ENCODE data around the gene CTDSPL. TPM values are rescaled to one million over a fixed set of nuclear protein-coding genes. Genes with fewer than 3 reads are reported as not detected.

Gene CTDSPL
- total RNA-seq, 1 donor, result 10.9 TPM

DNA sequence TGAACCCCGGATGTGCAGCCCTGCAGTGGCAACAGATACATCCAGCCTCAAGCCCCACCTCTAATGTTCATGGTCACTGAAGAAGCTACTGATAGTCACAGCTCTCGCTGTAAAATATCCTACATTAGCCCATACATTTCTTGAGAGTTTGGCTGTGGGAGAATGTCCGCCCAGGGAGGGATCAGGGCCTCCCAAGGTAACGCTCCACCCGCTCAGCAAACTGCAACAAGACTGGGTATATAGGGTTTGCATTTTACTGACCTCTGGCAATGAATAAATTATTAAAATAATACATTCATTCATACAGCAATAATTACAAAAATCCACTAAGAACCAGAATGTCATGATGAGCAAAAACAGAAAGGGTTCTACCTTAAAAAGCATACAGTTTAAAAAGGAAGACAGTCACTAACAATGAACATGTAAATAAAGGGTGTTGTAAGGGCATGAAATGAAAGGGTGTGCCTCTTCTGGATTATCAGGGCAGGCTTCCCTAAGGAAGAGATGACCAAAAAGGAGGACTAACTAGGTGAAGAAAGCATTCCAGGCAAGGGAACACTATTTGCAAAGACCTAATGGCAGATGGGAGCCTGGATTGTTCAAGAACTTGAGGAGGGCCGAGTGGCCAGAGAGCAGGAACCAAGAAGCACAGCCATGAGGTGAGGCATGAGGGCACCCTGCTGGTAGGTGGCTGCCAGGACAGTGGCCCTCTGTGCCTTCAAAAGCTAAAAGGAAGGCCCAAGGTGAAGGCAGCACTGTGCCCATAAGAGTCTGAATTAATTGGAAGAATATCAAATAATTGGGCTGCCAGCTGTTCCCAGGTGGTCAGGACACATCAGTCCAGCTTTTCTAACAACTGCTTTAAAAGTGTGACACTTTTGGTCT, 28.1 kb upstream of the CTDSPL start:
- Histone ChIP-seq H3K27me3 (ENCODE audit: insufficient read depth, low read length) (no peaks in the 10 kb centered on the region), H3K9me3 (ENCODE audit: low read depth, low read length) (no peaks in the 10 kb centered on the region), H3K4me1 (ENCODE audit: insufficient read depth, low read length) (no peaks in the 10 kb centered on the region), H3K4me3 (ENCODE audit: low read length) (no peak overlapping the region)

DNA sequence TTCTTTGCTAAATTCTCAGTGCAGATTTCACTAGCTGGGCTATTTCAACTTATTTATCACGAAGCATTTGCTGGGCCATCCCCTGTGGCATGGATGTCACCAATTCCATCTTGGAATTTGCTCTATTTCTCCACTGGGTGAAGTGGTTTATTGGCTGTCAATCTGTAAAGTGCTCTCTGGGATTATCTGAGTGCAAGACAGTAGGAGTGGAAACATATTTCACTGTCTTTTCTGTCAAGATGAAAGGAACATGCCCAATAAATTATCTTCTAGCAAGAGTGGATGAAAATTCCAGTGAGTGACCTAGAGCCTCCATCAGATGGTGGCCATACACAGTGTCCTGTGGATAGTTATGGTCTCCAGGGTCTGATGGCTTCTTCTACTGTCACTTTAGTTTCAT, 25.1 kb upstream of the CTDSPL start:
- Histone ChIP-seq H3K4me3 (ENCODE audit: low read length) (no peak overlapping the region), H3K9me3 (ENCODE audit: low read depth, low read length) (no peaks in the 10 kb centered on the region), H3K27me3 (ENCODE audit: insufficient read depth, low read length) (no peaks in the 10 kb centered on the region), H3K4me1 (ENCODE audit: insufficient read depth, low read length) (no peaks in the 10 kb centered on the region)

DNA sequence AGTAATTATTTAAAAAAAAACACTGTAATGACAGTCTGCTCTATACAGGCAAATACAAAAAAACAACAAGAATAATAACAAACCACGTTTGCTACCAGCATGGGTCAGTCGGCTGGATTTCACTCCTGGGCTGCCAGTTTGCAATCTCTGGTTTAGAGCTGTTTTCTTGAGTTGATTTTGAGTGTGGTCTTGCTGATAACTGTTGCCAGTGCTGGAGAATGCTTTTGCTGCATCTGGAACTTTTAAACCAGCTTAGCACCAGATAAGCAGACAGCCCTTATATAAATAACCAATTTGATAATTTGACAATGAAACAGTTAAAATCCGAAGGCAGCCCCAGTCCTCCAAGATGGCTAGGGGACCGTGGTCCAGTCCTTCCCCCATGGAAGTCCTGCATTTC, 14.0 kb upstream of the CTDSPL start:
- no peaks in the 10 kb centered on the region for H3K27me3 ChIP-seq (ENCODE audit: insufficient read depth, low read length)
- H3K4me1 ChIP-seq (ENCODE audit: insufficient read depth, low read length), result no peaks in the 10 kb centered on the region
- no peaks in the 10 kb centered on the region for H3K9me3 ChIP-seq (ENCODE audit: low read depth, low read length)
- no peak overlapping the region for H3K4me3 ChIP-seq (ENCODE audit: low read length)

DNA sequence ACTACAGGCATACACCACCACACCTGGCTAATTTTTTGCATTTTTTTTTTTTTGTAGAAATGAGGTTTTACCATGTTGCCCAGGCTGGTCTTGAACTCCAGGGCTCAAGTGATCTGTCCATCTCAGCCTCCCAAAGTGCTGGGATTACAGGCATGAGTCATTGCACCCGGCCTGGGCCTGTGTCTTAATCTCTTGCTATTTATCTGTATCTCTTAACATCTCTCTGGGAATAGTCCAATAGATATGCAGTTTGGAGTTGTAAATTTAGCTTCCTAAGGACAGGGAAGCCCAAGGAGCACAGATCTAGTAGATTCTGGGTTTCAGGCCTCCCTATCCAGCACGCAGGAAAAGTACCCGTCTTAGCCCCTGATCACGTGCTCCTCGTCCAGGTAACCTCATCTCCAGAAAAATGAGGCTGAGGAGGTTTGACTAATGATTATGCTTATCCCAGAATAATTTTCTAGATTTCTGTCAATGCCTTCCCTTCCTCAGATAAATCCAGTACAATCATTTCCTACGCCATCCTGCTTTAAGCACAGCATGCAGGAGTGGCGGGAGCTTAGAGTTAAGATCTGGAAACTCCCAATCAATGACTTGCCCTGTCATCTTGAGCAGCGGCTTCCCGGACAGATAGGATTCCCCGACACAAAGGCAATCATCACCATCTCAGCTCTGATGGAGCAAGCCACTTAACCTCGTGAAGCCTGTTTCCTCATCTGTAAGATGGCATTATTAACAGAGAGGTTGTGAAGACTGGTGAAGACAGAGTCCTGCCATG, 12.3 kb upstream of the CTDSPL start:
- Histone ChIP-seq H3K4me3 (ENCODE audit: low read length) (no peak overlapping the region), H3K4me1 (ENCODE audit: insufficient read depth, low read length) (no peaks in the 10 kb centered on the region), H3K27me3 (ENCODE audit: insufficient read depth, low read length) (no peaks in the 10 kb centered on the region), H3K9me3 (ENCODE audit: low read depth, low read length) (no peaks in the 10 kb centered on the region)

DNA sequence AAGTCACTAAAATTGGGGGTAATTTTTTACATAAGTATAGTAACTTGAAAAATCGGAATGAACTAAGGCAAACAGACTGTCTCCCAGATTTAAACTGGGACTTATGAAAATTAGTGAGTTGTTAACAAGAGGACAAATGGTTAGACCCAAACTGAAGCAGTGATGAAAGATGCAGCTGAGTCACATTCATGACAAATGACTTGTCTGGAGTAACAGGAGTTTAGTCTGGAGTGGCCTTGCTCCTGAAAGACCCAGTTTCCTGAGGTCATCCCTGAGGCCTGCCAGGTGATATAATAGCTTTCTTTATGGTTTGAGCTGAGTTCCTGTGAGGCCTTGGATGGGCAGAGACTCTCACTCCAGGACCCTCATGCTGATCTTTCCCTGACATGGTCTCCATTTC, 9.6 kb upstream of the CTDSPL start:
- Histone ChIP-seq H3K4me3 (ENCODE audit: low read length) (no peak overlapping the region), H3K4me1 (ENCODE audit: insufficient read depth, low read length) (no peaks in the 10 kb centered on the region), H3K27me3 (ENCODE audit: insufficient read depth, low read length) (no peaks in the 10 kb centered on the region), H3K9me3 (ENCODE audit: low read depth, low read length) (no peaks in the 10 kb centered on the region)

DNA sequence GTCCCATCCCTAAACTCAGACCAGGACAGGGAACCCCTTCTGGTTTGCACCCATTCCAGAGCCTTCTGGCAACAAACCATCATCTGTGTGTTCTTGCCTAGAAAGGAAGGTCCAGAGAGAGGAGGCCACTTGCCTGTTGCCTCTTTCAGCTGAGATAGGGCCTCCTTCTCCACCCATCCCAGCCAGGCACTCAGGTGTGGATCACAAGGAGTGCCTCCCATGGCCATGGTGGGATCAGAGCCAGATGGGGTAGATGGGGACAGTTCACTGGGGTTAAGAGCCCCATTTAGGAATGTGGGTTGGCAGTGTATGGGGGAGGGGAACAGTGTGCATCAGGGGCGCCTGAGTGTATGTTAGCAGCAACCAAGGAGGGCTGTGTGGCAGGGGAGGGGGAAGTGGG, 8.9 kb upstream of the CTDSPL start:
- no peaks in the 10 kb centered on the region for H3K27me3 ChIP-seq (ENCODE audit: insufficient read depth, low read length)
- no peak overlapping the region for H3K4me3 ChIP-seq (ENCODE audit: low read length)

DNA sequence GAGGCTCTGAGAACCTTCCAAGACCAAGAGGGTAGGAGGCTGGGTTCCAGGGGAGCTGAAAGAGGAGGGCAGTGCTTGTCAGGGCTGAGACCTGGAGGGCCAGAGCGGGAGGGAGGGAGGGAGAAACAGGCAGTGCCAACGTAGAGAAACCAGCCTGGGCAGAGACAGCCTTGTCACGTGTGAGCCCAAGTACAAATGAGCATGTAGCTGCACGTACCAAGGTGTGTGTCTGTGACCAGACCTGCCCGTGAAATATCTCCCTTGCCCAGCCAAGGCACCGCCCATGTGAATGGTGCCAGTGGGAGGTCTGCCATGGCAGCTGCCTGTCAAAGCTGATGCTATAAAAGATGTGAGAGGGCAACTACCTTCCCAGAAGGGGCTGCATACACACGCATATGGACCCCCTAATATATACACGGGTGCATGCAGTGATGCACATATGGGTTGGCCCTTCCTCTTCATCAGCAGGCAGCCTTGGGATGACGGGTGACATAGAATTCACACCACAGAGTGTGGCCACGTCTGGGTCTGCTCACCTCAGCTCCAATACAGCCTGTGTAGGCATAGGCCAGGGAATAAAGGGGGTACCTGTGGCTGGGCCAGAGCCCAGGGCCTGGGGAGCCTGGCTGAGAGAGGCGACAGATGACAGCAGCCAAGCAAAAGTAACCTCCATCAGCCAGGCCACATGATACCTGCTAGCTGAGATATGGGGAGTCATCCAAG, 7.8 kb upstream of the CTDSPL start:
- H3K4me1 ChIP-seq (ENCODE audit: insufficient read depth, low read length), result no peaks in the 10 kb centered on the region
- H3K9me3 ChIP-seq (ENCODE audit: low read depth, low read length), result no peaks in the 10 kb centered on the region
- H3K27me3 ChIP-seq (ENCODE audit: insufficient read depth, low read length), result no peaks in the 10 kb centered on the region
- H3K4me3 ChIP-seq (ENCODE audit: low read length), result no peak overlapping the region

More for the DNA sequence above, 8.9 kb upstream of the CTDSPL start:
- Histone ChIP-seq H3K4me1 (ENCODE audit: insufficient read depth, low read length) (no peaks in the 10 kb centered on the region), H3K9me3 (ENCODE audit: low read depth, low read length) (no peaks in the 10 kb centered on the region)

DNA sequence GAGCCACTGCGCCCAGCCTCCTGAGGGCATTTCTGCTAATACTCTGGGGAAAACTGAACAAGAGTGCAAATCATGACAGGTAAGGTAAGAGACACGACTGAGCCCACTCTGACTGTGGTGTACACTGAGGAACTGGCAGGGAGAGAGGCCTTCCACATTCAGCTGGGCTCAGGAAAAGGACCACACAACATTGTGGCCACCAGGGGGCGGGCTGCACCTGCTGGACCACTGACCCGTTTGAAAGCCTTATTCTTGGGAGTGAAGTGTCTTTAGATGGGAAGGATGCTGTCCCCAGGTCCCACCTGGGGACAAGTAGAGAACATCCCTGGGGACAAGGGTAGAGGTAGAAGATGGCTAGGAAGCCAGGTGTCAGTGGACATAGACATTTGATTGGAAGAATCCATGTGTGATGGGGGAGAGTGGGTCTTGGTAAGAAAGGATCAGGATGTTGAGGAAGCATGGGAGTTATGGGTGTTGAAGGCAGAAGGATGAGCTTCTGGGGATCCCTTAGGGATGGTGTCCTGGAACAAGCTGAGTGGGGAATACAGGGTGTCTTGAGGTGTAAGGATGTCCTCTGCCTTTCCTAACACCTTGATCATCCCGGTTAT, 6.2 kb upstream of the CTDSPL start:
- H3K4me1 ChIP-seq (ENCODE audit: insufficient read depth, low read length), result peaks cover 8% of the 10 kb centered on the region
- no peaks in the 10 kb centered on the region for H3K27me3 ChIP-seq (ENCODE audit: insufficient read depth, low read length)
- no peak overlapping the region for H3K4me3 ChIP-seq (ENCODE audit: low read length)
- no peaks in the 10 kb centered on the region for H3K9me3 ChIP-seq (ENCODE audit: low read depth, low read length)

DNA sequence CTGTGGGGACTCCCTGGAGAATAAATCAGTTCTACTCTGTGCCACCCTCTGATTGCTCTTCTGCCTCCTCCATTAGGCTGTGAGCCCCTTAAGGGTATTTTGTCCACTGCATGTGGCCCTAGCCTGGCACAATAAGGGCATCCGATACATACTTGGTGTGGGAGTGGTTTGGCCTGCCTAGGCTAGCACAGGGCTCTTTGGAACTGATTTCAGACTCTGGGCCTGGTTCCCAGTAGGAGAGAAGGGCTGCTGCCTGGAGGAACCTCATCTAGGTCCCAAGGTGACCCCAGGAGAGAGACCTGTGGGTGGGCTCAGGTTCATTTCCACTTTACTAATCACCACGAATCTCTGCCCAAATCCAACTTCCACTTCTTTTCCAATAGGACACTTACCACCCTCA, 5.3 kb upstream of the CTDSPL start:
- Histone ChIP-seq H3K9me3 (ENCODE audit: low read depth, low read length) (no peaks in the 10 kb centered on the region), H3K27me3 (ENCODE audit: insufficient read depth, low read length) (no peaks in the 10 kb centered on the region), H3K4me1 (ENCODE audit: insufficient read depth, low read length) (peaks cover 14% of the 10 kb centered on the region), H3K4me3 (ENCODE audit: low read length) (no peak overlapping the region)

DNA sequence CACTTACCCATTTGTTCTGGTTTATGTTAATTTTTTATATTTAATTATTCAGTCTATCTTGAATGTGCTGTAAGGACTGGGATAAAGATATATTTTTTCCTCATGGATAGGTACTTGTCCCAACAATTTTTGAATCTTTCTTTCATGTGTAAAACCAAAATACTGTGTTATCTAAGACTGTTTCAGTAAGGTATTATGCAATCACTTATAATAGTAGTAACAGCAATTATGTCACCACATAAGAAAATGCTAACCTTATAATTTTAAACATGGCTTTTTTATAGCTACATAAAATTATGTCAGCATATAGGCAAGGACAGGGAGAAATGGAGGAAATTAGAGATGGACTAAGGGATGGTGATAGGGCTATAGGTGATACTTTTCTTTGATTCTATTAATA, 2.9 kb upstream of the CTDSPL start:
- Histone ChIP-seq H3K9me3 (ENCODE audit: low read depth, low read length) (no peaks in the 10 kb centered on the region), H3K27me3 (ENCODE audit: insufficient read depth, low read length) (no peaks in the 10 kb centered on the region), H3K4me3 (ENCODE audit: low read length) (no peak overlapping the region), H3K4me1 (ENCODE audit: insufficient read depth, low read length) (peaks cover 14% of the 10 kb centered on the region)

DNA sequence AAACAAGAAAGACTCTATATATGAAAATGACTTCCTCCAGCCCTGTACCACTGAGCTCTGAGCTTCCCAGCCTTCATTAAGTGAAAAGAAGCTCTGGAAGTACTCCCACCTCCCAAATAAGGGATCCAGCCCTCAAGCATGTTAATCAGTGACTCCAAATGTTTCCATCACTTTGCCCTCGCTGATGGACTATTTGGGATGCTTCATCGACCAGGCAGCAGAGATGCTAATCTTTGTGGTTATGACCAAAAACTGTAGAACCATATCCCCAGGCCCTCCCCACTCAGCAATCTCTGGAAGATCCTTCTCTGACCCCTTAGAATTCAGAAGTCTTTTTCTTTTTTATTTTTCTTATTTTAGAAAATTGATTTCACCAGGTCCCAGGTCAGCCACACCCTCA, 2.3 kb upstream of the CTDSPL start:
- Histone ChIP-seq H3K4me3 (ENCODE audit: low read length) (no peak overlapping the region), H3K9me3 (ENCODE audit: low read depth, low read length) (no peaks in the 10 kb centered on the region), H3K4me1 (ENCODE audit: insufficient read depth, low read length) (peaks cover 14% of the 10 kb centered on the region), H3K27me3 (ENCODE audit: insufficient read depth, low read length) (no peaks in the 10 kb centered on the region)

DNA sequence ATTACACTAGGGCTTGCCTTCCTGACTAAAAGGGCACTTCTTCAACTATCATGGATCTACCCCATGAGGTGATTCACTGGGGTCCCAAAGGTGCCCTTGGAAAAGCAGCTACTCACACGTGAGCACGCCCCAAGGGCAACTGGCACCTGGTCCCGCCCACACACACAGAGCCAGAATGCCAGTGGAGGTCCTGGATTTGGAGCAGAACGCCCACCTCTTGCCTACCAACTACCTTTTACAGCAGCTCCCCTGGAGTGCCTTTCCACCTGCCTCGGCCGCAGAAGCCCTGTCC, 1.8 kb upstream of the CTDSPL start:
- no peaks in the 10 kb centered on the region for H3K27me3 ChIP-seq (ENCODE audit: insufficient read depth, low read length)
- peaks cover 14% of the 10 kb centered on the region for H3K4me1 ChIP-seq (ENCODE audit: insufficient read depth, low read length)
- H3K4me3 ChIP-seq (ENCODE audit: low read length), result no peak overlapping the region
- no peaks in the 10 kb centered on the region for H3K9me3 ChIP-seq (ENCODE audit: low read depth, low read length)

DNA sequence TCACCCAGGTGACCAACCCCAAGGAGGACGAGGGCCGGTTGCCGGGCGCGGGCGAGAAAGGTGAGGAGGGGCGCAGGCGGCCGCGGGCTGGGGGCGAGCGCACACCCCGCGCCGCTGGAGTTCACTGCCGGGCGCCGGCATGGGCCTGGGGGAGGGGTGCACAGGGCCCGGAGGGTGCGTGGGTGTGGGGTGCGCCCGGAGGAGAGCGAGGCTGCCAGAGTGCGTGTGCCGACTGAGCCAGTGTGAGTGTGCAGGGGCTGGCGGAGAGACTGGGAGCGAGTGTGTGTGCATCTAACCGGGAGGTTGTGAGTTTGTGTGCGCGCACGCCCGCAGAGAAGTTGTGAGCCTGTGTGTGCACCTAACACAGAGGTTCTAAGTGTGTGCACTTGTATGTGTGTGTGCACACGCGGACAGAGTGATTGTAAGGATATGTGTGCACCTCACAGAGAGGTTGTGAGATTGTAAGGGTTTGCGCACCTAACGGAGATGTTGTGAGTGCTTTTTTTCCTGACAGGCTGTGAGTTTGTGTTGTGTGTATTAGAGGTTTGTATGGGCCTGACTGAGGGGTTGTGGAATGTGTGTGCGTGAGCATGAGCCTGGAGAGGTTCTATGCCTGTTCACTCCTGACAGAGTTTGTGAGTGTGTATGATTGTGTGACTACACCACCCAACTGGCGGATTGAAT, 681 bp downstream of the CTDSPL start:
- H3K9me3 ChIP-seq (ENCODE audit: low read depth, low read length), result no peaks in the 10 kb centered on the region
- H3K27me3 ChIP-seq (ENCODE audit: insufficient read depth, low read length), result no peaks in the 10 kb centered on the region
- H3K4me1 ChIP-seq (ENCODE audit: insufficient read depth, low read length), result peaks cover 14% of the 10 kb centered on the region
- peak overlapping the region; percentile 20 for H3K4me3 ChIP-seq (ENCODE audit: low read length)

DNA sequence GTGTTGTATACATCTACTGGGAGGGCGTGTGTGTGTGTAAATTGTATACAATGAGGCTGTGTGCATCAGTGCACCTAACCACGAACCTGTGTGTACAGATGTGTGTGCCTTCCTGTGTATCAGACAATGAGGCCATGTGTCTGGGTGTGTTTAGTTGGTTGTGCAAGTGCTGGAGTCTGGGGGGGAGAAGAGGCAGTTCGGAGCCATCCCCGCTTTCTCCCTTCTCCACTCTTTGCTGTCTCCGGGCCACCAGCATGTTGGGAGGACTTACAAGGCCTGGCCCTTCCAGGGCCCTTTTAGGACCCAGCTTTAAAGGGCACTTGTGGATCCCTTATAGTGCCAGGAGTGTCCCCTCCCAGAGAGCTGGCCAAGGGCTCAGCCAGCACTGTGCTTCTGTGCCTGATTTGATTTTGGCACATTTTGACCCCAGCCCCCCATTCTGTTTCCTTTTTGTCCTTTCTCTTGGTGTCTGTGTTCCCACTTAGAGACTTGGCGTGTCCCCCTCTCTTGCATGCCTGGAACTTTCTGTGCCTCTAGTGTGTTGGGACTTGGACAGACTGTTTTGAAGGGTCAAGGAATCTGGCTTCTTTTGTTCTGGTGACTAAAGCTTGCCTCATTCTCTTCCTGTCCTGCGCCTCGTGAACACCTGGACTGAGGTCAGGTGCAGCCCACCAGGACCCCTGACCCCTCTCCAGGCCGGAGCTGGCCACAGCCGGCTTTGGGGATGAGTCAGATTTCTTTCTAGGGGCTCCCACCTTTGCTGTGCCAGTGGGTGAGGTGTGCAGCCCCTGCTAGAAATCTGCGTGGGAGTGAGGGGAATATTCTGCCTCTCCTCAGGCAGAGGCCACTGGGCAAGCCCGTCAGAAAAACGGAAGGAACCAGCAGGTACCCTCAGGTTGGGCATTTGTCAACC, 1.5 kb downstream of the CTDSPL start:
- Histone ChIP-seq H3K27me3 (ENCODE audit: insufficient read depth, low read length) (no peaks in the 10 kb centered on the region), H3K4me1 (ENCODE audit: insufficient read depth, low read length) (peaks cover 14% of the 10 kb centered on the region), H3K9me3 (ENCODE audit: low read depth, low read length) (no peaks in the 10 kb centered on the region), H3K4me3 (ENCODE audit: low read length) (no peak overlapping the region)

Measured in mononuclear cell (primary cell).